ENCODE data around the gene RFX3.

RFX3 gene

DNA sequence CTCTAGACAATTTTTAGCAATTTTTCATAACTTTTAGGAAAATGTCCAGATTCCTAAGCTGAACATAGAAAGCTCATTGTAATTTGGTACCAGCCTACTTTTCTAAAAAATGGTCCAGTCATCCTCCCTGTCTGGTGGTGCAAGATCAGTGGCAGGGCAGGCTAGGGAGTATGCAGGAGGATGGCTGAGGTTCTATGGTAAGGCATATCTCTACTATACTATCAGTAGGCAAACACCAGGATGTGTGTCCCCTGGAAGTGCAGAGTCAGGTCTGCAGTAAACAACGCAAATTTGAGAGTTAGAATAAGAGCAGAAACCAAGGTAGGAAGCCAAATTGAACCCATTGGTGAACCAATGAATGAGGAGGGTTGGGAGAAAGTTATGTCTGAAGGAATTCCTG lies 22.8 kb upstream of the RFX3 start:
- no peak for DNase-seq (ENCODE audit: low spot score)
- TF ChIP-seq CTCF (IDR thresholded peaks at IDR 0.05; ENCODE audit: extremely low read depth, insufficient read depth, missing control alignments), result no peak
- in situ Hi-C loops (cut with MboI; ENCODE audit: low pct_unique_long_range_greater_than_20kb, low sequenced_read_pairs, unreplicated experiment), result no loop called here

DNA sequence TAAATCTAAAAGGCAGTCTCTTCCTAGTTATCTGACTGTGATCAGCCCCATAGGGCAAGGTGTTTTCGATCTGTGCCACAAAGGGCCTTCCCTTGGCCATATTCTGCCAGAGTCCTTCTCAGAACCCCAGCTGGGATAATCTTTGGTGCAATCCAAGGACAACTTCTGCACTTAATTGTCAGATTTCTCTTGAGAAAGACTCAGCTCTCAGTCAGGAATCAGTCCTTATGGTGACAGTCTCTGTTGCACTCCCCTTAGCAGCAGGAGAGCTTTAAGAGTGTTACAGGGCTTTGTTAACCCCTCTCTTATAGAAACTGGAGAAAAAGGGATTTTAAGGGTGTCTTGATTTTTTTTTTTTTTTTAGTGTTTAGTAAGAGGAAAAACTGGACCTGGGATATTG lies 15.4 kb upstream of the RFX3 start:
- no peak for DNase-seq (ENCODE audit: low spot score)
- no peak for TF ChIP-seq CTCF (IDR thresholded peaks at IDR 0.05; ENCODE audit: extremely low read depth, insufficient read depth, missing control alignments)
- in situ Hi-C loops (cut with MboI; ENCODE audit: low pct_unique_long_range_greater_than_20kb, low sequenced_read_pairs, unreplicated experiment), result no loop called here

GRCh38 chr9:3534614-3535404 lies 9.0 kb upstream of the RFX3 start:
- no peak for TF ChIP-seq CTCF (IDR thresholded peaks at IDR 0.05; ENCODE audit: extremely low read depth, insufficient read depth, missing control alignments)
- DNase-seq (ENCODE audit: low spot score), result no peak
- in situ Hi-C loops (cut with MboI; ENCODE audit: low pct_unique_long_range_greater_than_20kb, low sequenced_read_pairs, unreplicated experiment), result no loop called here

- no peak for DNase-seq (ENCODE audit: low spot score)
- in situ Hi-C loops (cut with MboI; ENCODE audit: low pct_unique_long_range_greater_than_20kb, low sequenced_read_pairs, unreplicated experiment), result no loop called here
- no peak for TF ChIP-seq CTCF (IDR thresholded peaks at IDR 0.05; ENCODE audit: extremely low read depth, insufficient read depth, missing control alignments)
Observed at GRCh38 chr9:3532158-3532557, 6.4 kb upstream of the RFX3 start.

DNA sequence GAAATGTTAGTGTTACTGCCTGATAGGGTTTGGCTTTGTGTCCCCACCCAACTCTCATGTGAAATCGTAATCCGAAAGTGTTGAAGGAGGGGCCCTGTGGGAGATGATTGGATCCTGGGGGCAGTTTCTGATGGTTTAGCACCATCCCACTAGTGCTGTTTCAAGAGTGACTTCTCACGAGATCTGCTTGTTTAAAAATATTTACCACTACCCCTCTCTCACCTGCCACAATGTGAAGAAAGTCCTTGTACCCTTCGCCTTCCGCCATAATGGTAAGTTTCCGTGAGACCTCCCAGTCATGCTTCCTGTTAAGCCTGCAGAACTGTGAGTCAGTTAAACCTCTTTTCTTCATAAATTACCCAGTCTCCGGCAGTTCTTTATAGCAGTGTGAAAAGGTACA lies 2.6 kb upstream of the RFX3 start:
- in situ Hi-C loops (cut with MboI; ENCODE audit: low pct_unique_long_range_greater_than_20kb, low sequenced_read_pairs, unreplicated experiment), result no loop called here
- no peak for TF ChIP-seq CTCF (IDR thresholded peaks at IDR 0.05; ENCODE audit: extremely low read depth, insufficient read depth, missing control alignments)

GRCh38 chr9:3526997-3527940 lies 1.5 kb upstream of the RFX3 start:
- DNase-seq (ENCODE audit: low spot score), result no peak
- no peak for TF ChIP-seq CTCF (IDR thresholded peaks at IDR 0.05; ENCODE audit: extremely low read depth, insufficient read depth, missing control alignments)

More for the DNA sequence above, 2.6 kb upstream of the RFX3 start:
- DNase-seq (ENCODE audit: low spot score), result no peak

More at GRCh38 chr9:3526997-3527940, 1.5 kb upstream of the RFX3 start:
- in situ Hi-C loops (cut with MboI; ENCODE audit: low pct_unique_long_range_greater_than_20kb, low sequenced_read_pairs, unreplicated experiment), result no loop called here

All from GM13977 (cell line).